Hematopoietic multipotent progenitor cell (in vitro differentiated cells): ENCODE data around the gene ALMS1. TPM values are rescaled to one million over a fixed set of nuclear protein-coding genes. Genes with fewer than 3 reads are reported as not detected.

Experiments used
- total RNA-seq: library from RNA; depleted of rRNA; stranded (reverse); fragments of >200 nt; gene quantifications from one replicate; pipeline ENCODE4 v1.2.3, GENCODE V29; 2012

ALMS1 gene
- total RNA-seq, 1 donor = 18.3 TPM

Other genes starting within 250 kb of the ALMS1 start
- gene NOTO, start 183.3 kb upstream of the ALMS1 start, total RNA-seq = not detected
- gene SMYD5, start 171.6 kb upstream of the ALMS1 start, total RNA-seq = 23.7 TPM
- 12.1 TPM for gene PRADC1, start 152.6 kb upstream of the ALMS1 start, total RNA-seq
- gene CCT7, start 151.5 kb upstream of the ALMS1 start, total RNA-seq = 211 TPM
- gene FBXO41, start 101.4 kb upstream of the ALMS1 start, total RNA-seq = 10.5 TPM
- 0.54 TPM for gene EGR4, start 92.3 kb upstream of the ALMS1 start, total RNA-seq